Activated CD8-positive, alpha-beta memory T cell treated with anti-CD3 and anti-CD28 coated beads, Interleukin-2, amount 50 U/mL, for 48 hours (primary cell): Measurements from ENCODE around the gene JPH3.
"Not testable (repeated sequence)": the region's sequence is repeated elsewhere in the genome, so short reads cannot be mapped to it uniquely, and the experiment has no call there.

Experiments
- DNase-seq: peaks from one replicate; pipeline ENCODE4 v3.0.0-alpha.2; 2020

Gene JPH3

DNA sequence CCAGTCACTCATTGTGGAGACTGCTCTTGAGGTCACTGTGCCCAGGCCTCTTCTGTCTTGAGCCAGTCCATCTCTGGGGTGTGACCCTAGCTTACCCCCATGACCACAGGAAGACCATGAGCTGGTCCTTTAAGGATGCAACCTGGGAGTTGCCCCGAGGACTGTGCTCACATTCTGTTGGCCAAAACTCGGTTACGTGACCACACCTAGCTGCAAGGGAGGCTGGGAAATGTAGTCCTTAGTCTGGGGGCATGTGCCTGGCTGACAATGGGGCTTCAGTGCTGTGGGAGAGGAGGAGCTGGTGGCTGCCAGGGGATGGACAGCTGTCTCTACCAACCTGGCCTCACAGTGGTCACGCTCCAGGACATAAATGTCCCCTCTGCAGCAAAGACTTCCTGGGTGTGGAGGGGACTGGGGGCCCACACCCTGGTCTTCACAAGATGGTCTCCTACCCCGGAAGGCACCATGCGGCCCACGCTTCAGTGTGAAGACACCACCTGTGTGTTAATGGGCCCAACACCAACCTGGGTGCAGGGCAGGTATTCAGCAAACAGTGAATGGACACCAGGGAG is 55.4 kb downstream of the JPH3 start:
- DNase-seq = no peak

DNA sequence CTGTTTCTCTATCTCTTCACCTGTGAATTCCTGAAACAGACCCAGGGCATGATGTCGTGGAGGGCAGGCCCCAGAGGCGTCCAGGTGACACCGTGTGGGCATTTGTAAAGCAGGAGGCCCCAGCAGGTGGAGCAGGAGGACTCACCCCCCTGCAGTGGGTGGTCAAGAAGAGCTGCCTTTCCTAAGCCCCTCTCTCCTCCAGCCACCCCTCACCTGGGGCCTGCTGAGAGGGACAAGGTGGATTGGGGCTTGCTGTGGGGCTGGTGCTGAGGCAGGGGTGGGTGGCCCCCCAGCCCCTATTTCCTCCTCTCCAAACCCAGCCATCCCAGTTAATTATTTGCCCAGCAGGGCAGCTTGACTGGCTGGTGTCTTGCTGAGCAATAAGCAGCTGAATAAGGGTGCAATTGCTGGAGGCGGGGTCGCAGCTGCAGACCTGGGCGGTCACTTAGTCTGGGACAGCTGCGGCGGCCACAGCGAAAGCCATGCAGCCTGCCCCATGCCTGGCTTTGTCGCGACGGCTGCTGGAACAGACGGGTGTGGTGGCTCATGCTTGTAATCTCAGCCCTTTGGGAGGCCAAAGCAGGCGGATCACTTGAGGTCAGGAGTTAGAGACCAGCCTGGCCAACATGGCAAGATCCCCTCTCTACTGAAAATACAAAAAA is 56.4 kb downstream of the JPH3 start:
- DNase-seq = no peak

DNA sequence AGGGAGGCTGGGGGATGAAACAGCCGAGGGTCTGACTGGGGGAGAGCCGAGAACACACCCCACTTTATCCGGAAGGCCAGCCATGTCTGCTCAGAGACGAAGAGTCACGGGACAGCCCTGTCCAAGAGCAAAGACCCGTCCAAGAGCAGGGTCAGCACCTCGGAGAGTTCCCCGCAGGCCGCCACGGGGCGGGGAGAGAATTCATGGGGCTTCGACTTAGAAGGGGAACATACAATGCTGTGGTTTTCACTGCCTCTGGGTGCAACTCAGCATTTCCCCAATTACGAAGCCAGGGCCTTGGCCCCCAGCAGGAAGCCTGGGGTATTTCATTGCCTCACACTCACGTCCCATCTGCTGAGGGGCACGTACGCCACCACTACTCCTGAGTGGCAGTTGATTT is 59.3 kb downstream of the JPH3 start:
- peak; percentile 69 for DNase-seq

DNA sequence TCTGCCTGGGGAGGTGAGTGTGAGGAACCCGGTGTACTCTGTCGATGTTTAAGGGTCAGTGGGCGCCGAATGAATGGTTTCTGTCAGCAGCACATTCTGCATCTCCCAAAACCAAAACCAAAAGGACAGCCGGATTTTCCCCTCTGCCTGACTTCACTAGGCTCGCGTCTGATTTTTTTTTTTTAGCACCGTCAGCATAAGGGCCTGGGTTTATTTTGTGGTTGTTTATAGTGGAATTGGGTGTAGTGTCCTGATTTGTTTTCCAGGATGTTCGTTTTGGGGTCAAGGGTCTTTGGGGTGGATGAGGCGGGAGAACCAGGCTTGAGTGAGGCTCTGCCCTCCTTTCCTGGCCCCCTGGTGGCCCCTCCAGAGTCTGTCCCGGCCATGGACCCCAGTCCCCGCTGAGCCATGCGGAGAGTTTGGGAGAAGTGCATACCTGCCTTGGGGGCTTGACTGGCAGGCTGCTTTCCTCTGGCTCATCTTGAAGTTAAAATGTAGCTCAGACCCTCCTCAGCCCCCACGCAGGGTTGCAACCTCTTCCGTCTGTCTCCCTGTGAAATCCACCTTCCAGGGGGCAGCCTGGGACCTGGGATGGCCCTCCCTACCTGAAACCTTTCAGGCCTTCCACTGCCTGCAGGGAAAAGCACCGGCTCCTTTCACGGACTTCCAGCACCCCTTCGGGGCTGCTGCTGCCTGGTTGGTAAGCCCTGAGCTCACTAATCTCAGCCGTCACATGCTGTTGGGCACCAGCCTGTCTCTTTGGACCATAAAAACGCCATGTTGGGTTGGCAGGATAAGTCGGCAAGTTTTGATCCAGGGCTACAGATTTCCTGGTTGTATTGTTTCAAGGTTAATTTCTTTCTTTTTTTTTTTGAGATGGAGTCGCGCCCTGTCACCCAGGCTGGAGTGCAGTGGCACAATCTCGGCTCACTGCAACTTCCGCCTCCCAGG is 60.2 kb downstream of the JPH3 start:
- DNase-seq = no peak

DNA sequence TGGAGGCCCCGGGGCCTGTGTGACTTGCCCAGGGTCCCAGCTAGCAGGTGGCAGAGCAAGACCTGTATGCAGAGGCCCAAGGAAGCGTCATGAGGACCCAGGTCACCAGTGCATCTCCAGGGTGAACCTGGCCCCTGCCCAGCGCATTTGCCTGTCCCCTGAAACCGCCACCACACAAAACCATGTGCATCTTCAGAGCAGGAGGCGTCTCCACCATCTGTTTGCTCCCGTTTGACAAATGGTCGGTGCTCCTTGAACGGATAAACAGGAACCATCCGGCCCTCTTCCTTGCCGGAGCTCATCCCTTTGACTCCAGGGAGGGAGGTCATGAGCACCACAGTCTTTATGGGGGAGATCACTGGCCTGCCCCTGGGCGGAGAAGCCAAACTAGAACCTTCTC is 62.5 kb downstream of the JPH3 start:
- DNase-seq = no peak

DNA sequence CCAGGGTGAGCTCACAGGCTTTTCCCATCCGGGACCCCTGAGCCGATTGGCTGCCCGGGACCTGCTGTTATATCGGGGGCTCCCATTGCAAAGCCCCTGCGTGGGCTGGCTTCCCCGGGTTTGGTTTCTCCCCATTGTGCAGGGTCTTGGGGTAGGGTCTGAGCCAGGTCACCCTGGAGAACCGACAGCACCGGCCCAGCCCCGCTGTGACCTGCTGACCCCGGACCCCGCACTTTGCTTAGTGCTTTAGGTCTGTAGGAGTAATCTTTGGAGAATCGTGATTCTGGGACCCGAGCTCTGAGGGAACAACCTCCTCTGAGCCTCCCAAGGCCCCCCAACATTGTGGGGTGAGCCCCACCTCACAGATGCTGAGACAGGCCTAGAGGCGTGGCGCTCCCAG is 62.9 kb downstream of the JPH3 start:
- no peak for DNase-seq

DNA sequence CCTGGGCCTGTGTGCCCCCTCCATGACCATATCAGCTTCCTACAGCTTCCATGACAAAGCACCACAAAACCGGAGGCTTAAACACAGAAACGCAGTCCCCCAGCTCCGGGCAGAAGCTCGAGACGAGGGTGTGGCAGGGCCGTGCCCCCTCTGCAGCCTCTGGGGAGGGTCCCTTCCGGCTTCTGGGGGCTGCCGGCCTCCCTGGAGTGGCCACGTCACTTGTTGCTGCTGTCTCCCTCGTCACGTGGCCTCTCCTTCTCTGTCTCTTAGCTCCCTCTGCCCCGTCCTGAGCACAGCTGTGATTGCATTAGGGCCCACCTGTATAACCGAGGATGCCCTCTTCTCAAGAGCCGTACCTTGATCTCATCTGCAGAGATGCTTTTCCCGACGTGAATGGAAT is 64.6 kb downstream of the JPH3 start:
- no peak for DNase-seq

DNA sequence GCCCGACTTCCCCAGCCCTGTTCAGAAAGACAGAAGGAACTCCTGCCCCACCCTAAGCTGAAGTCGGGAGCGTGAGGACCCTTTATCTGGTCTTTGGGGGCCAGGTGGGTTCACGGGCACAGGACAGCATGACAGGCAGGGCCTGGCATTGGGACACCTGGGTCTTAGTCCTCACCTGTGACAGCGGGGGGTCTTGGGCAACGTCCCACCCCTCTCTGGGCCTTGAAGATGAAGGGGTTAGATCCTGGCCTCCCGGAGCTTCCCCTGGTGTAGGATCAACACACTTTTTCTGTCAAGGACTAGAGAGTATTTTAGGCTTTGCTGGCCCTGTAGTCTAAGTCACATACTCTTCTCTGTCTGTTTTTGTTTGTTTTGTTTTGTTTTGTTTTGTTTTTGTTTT is 65.1 kb downstream of the JPH3 start:
- no peak for DNase-seq

DNA sequence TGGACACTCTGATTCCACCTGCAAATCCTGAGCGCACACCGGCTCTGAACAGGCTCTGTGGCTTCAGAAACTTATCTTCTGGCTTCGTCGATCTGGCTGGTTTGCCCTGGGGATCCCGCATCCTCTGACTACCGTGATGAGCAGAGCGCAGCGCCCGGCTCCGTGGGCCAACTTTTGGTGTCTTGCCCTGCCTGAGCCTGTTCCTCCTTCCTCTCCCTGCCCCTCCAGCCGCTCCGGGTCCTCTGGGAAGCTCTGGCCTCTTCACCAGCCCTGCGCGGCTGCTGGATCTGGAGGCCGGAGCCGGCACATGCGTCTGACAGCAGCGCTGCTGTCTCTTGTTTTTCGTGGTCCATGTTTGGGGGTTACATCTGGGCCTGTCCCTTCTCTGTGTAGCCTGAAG is 65.6 kb downstream of the JPH3 start:
- DNase-seq = no peak

DNA sequence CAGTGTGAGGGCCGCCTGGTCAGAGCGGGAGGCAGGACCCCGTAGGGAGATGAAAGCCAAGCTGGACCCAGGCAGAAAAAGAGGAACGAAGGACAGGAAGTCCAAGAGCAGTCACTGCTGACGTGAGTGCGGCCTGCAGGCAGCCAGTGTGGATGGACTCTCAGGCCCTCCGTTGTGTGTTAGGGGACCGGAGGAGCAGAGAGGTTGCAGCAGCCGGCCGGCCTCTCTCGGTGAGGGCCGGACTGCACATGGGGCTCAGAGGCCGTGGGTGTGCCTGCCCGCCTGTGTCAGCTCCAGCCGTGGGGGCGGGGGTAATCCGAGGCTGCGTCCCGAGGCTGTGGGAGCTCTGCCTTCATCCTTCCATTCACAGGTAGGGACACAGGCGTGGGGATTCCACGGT is 67.4 kb downstream of the JPH3 start:
- DNase-seq = no peak

DNA sequence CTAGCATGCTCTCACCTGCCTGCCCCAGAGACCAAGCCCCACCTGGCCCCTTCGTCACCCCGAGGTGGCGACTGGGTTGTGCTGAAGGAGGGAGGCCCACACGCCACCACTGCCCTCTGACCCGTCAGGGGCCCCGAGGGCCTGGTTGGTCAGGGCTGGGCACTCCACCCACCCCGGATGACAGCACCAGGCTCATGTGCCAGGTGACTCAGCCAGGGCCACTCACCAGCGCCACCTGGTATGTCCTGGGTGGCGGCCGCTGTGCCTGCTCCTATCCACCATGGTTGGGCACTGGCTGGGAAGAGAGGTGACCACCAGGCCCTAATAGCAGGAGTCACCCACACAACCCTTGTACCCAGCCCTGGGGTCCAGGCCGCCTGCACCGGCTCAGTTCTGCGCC is 68.9 kb downstream of the JPH3 start:
- no peak for DNase-seq

DNA sequence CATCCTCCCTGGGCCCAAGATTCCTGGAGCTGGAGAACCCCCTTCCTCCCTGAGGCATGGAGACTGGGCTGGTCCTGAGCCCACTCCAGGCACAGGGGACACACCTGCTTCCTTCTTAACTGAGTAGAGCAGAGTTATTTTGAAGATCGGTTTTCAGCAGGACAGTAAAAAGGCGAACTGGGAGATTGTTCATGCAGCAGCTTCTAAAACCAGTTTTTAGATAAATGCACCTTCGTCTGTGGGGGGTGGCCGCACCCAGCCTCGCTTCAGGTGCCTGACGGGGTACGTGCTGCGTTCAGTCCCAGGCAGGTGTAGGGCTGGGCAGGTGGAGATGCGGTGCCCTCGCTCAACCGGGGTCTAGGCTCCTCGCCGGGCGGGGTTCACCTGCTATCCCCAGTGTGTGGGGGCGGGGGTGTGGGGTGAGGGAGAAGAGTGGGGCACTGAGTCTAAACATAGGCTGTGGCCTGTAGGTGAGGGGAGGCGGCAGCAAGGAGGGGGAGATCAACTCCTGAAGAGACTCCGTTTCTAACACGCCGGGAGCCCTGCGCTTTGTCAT is 69.5 kb downstream of the JPH3 start:
- DNase-seq = no peak

DNA sequence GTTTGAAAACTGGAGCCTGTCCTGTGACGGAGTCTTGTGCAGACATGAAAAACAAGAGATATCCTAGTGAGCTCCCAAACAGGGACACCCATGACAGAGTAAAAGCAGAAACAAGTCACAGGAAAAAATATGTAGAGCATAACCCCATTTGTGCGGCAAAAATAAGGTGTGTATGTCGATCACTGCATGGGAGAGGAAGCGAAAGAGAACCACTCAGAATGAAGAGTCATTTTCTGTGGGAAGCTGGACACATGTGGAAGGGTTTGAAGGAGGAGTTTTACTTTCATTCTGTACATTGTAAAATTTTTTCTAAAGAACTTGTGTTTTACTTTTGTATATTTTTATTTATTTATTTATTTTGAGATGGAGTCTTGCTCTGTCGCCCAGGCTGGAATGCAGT is 72.1 kb downstream of the JPH3 start:
- no peak for DNase-seq

DNA sequence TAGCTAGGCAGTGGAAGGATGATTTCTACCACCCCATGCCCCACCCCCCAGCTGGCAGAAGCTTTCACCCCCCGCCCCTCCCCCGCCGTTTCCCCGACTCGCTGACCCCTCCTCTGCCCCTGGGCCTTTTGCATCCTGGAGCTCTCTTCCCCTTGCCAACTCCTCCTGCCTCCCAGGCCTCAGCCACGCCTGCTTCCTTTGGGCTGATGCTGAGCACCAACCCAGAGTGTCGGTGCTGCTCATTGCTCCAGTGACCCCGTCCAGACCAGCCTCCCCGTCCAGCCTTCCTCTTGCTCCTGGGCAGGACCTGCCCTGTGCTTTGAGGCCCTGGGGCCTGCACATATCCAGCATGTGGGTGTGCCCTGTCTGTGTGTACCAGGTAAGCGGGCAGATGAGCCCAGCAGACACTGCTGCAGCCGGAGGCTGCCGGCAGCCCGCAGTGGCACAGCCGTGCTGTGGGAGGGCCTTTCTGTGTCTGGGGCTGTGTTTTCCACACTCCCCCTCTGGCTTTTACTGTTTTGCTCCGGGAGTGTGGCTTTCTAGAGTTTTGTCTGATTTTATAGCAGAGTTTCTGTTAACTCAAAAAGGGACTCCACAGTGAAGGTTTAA is 72.9 kb downstream of the JPH3 start:
- DNase-seq = no peak

DNA sequence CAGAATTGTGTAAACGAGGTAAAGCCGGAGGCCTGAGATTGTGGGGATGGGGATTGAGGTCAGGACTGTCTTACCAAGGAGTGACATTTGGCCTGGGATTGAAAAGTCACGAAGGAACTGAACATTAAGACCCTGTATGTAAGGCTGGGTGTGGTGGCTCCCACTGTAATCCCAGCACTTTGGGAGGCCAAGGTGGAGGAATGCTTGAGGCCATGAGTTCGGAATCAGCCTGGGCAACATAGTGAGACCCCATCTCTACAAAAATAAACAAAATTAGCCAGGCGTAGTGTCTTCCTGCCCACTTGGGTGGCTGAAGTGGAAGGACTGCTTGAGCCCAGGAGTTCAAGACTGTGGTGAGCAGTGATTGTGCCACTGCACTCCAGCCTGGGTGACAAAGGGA is 75.5 kb downstream of the JPH3 start:
- DNase-seq = no peak

DNA sequence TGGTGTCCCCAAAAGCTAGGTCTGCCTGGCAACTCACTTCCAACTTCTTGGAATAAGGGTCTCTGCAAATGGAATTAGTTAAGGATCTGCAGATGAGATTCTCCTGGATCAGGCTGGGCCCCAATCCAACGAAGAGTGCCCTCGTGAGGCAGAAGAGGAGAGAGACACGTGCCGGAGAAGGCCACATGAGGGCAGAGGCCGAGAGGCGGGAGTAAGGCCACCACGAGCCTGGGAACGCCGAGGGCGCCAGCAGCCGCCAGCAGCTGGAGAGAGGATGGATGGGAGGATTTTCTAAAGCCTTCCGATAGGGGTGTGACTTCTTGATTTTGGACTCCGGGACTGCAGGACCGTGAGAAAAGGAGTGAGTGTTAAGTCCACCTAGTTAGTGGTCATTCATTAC is 76.3 kb downstream of the JPH3 start:
- no peak for DNase-seq

DNA sequence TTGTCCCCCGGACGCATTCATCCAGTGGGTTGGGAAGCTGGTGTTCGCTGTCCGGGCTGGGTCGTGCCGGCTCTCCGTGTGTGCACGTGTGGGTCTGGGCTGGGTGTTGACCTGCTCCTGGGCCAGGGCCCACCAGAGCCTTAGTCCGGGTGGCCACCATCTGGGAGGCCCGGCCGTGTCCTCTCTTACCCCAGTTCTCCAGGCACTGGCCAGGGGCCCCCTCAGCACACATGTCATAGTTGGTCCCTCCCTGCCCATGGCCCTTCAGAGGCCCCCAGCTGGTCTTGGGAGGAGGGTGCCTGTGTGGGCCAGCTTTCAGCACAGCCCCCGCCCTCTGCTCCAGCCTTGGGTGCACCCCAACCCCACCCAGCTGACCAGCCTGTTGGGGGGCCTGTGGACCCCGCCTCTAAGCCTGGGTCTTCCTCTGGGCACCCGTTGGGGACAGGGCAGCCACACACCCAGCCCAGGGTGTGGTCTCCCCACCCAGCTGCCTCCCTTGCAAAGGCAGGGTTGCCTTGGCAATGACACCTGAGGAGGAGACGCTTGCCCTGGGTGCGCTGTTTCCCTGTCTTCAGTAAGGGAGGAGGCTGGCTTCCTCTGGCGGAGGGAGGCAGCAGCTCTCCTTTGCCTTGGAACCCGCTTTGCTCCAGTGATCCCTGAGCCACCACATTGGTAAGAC is 77.4 kb downstream of the JPH3 start:
- no peak for DNase-seq

DNA sequence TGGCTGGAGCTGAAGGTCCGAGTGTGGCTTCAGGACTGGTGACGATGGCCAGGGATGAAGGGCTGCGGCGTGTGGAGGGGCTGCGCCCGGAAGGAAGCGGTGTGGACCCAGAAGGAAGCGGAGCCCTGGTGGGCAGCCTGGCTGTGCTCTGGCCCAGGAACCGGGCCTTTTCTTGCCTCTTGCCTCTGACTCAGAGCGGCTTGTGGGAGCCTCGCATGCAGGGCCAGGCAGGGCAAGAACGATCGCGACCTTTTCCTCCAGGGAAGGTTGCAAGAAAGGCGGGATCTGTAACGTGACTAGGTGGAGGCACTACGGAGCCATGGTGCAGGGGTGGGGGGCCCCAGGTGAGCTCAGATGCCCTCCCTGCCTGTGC is 78.0 kb downstream of the JPH3 start:
- no peak for DNase-seq

DNA sequence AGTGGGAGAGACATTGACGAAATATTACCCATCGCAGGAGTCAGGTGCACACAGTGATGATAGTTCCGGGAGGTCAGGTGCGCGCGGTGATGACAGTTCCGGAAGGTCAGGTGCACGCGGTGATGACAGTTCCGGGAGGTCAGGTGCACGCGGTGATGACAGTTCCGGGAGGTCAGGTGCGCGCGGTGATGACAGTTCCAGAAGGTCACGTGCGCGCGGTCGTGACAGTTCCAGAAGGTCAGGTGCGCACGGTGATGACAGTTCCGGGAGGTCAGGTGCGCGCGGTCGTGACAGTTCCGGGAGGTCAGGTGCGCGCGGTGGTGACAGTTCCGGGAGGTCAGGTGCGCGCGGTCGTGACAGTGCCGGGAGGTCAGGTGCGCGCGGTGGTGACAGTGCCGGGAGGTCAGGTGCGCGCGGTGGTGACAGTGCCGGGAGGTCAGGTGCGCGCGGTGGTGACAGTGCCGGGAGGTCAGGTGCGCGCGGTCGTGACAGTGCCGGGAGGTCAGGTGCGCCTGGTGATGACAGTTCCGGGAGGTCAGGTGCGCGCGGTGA is 78.8 kb downstream of the JPH3 start:
- not testable (repeated sequence) for DNase-seq

DNA sequence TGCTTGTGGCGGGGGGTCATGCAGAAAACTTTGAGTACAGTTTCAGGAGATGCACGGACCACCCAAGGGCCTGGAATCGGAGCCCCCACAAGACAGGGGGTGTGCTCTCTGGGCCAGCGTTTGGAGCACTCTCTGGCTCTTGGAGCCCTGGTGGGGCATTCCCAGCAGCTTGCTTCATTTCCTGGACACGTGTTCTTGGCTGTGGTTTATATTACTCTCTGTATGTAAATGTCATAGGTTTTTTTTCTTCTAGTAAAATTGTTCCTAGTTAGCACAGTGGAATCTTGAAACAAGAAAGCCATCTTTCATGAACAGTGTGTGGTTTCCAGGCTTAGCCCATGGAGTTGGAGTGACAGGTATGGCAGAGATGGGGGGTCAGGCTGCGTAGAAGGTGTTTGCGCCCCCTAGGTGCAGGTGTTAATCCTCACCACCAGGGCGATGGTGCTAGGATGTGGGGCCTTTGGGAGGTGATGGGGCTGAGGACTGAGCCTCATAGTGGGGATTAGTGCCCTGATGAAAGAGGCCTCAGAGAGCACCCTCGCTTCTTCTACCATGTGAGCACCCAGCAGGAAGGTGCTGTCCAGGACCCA is 79.8 kb downstream of the JPH3 start:
- DNase-seq = no peak

DNA sequence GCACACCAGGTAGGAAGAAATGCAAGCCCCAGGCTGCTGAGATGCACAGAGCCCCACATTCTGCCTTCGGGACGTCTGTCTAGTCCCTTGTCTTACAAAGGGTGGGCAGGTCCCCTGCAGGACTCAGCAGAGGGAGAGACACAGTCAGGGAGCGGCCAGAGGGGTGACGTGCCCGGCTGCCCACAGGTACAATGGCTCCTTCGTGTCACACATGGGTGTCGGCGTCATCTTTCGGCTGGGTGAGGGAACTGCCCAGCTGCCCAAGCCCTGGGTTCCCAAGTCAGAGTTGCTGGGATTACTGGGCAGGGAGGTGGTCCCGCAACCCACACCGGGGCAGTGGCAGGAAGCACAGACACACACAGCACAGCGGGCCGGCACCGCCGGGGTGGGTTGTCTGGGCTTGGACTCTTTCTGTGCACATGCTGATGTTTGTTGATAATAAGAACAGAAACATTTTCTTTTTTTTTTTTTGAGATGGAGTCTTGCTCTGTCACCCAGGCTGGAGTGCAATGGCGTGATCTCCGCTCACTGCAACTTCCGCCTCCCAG is 80.6 kb downstream of the JPH3 start:
- no peak for DNase-seq
